Stomach (tissue), 9 donors: Measurements from ENCODE around the gene MICAL2. TPM values are rescaled to one million over a fixed set of nuclear protein-coding genes. Genes with fewer than 3 reads are reported as not detected.

Experiments used
- DNase-seq, 2 donors: peaks; one replicate each; pipeline versions ENCODE4 v3.0.0 to v3.0.0-alpha.2; 2013 to 2019
- H3K27ac ChIP-seq, 5 donors: fragments of 200-600 bp in 4 of 5; sonication (generic) in 4 of 5; one replicate each; pipeline ENCODE4 v1.5.1; 2013 to 2019; ENCODE audit warnings: mild to moderate bottlenecking in 1 of 5, moderate library complexity in 1 of 5
- H3K27me3 ChIP-seq, 3 donors: fragments of 200-600 bp; sonication (generic); one replicate each; pipeline ENCODE4 v1.5.1; 2017 to 2019; ENCODE audit warnings: mixed run types in 1 of 3
- H3K36me3 ChIP-seq, 4 donors: fragments of 200-600 bp; sonication (generic); 1 replicate in 3 of 4; 2 replicates in 1 of 4; pipeline ENCODE4 v1.5.1; 2016 to 2019
- H3K4me1 ChIP-seq, 4 donors: fragments of 200-600 bp; sonication (generic); one replicate each; pipeline ENCODE4 v1.5.1; 2016 to 2019
- H3K4me3 ChIP-seq, 4 donors: fragments of 200-600 bp; sonication (generic) in 3 of 4; one replicate each; pipeline ENCODE4 v1.5.1; 2016 to 2019; ENCODE audit warnings: mild to moderate bottlenecking in 1 of 4
- H3K9me3 ChIP-seq, 4 donors: fragments of 200-600 bp; sonication (generic); one replicate each; pipeline ENCODE4 v1.5.1; 2016 to 2019
- EP300 ChIP-seq: sonication (generic); formaldehyde crosslinking; IDR thresholded peaks from one replicate; pipeline ENCODE4 v1.6.1; 2017; ENCODE audit warnings: antibody characterized with exemption
- POLR2A ChIP-seq, 4 donors: fragments of 450-650 bp; IDR thresholded peaks; one replicate each; pipeline ENCODE4 v1.6.1; 2016; ENCODE audit warnings: antibody characterized with exemption in 4 of 4, control low read depth in 2 of 4, mild to moderate bottlenecking in 1 of 4, moderate library complexity in 1 of 4
- POLR2AphosphoS5 ChIP-seq, 3 donors: sonication (generic); formaldehyde crosslinking; IDR thresholded peaks; one replicate each; pipeline ENCODE4 v1.6.1; 2016; ENCODE audit warnings: antibody characterized with exemption in 3 of 3
- WGBS, 5 donors: extraction: QIAGEN DNeasy Blood & Tissue Kit in 3 of 5; methylation state at CpG; one replicate each; pipeline versions ENCODE4 v1.1.5 to v1.1.7; 2013 to 2018; 5-methylcytosine and 5-hydroxymethylcytosine counted together
- intact Hi-C: fragments of 100-400 bp; cut with DNase I; formaldehyde crosslinking; loops from one replicate; pipeline ENCODE4 v1.15.1; 2023; ENCODE audit warnings: low total_unique reads
- polyA plus RNA-seq, 3 donors: library from polyadenylated mRNA; stranded (reverse); fragments of 200-250 nt; gene quantifications; one replicate each; pipeline ENCODE4 v1.2.3, GENCODE V29; 2013
- total RNA-seq, 5 donors: library from RNA; depleted of rRNA; stranded (reverse); fragments of >200 nt; gene quantifications; one replicate each; pipeline versions ENCODE4 v1.1.0 to v1.2.3, GENCODE V29; 2014 to 2016
- TF ChIP-seq, protein P1 (sequence below), 7 experiments: fragments of 450-650 bp in 4 of 7; fragments of 200-600 bp in 3 of 7; sonication (generic) in 3 of 7; IDR thresholded peaks; one replicate each; pipeline ENCODE4 v1.5.1; 2016 to 2019; ENCODE audit warnings: antibody characterized with exemption in 7 of 7, control low read depth in 2 of 7, mild to moderate bottlenecking in 1 of 7
- donor health status: healthy with polysubstance abuse.
- donor health status: Bipolar disorder and iron deficiency.
- donor health status: healthy.

Gene MICAL2
- total and polyA plus RNA-seq, 8 donors = 11.2 to 165 (median 83.3) TPM

DNA sequence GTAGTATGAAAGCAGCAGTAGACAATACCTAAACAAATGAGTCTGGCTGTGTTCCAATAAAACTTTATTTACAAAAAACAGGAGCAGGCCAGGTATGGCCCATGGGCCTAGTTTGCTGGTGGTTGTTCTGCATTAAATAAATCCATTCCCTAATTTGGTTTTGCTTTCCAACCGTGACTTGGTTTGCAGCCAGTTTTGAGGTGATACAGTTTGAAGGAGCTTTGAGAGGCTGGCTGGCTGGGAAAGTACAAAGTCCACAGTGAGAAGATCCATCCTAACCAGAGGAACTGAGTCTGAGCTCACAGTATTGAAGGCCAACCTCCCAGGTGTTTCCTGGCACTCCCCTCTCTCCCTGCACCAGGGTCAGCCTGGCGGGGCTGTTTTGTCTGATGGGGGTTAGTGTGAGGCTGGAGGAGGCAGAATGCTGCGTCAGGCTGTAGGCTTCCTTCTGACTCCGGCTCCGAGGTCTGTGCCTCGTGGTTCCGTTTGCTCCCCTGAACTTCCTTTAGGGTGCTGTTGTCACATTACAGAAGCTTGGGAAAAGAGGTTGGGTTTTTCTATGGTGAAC, 129.5 kb downstream of the MICAL2 start:
- H3K27ac ChIP-seq = peak overlapping the region; percentile 74 to 91 (median 81)
- H3K36me3 ChIP-seq = peaks cover 8 to 73% (median 30%) of the 10 kb centered on the region in 4 donors
- H3K4me3 ChIP-seq = no peak overlapping the region
- H3K27me3 ChIP-seq = no peaks in the 10 kb centered on the region
- intact Hi-C loops = no loop called here
- peak; percentile 67 to 77 for DNase-seq
- H3K4me1 ChIP-seq = peaks cover 46 to 100% (median 82%) of the 10 kb centered on the region in 4 donors
- TF ChIP-seq POLR2A (IDR thresholded peaks at IDR 0.05) = no peak
- TF ChIP-seq POLR2AphosphoS5 (IDR thresholded peaks at IDR 0.05) = peak in 1 of 3 donors; percentile 32
- WGBS, 5 donors = 38 to 53% (median 39%) methylated on average over 6 to 7 of the region's 7 CpGs
- no peaks in the 10 kb centered on the region for H3K9me3 ChIP-seq

DNA sequence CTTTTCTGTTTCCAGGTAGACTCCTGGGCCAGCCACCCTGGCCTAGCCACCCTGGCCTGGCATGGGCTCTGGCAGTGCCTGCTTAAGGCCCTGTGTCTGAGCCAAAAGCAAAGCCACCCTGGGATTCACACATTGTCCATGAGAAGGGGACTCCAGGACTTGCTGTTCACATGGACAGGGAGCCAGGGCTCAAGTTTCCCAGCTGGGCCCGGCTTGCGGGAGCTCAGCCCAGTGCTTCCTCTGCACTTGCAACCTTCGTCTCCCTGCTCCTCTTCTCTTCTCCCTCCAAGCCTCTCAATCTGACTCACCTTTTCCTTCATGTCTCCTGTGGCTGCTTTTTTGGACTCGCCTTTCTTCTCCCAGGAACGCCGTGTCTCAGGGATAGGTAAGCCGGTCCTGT, 130.3 kb downstream of the MICAL2 start:
- Histone ChIP-seq H3K9me3 (no peaks in the 10 kb centered on the region), H3K27me3 (no peaks in the 10 kb centered on the region), H3K36me3 (peaks cover 8 to 80% (median 30%) of the 10 kb centered on the region in 4 donors), H3K4me3 (no peak overlapping the region), H3K27ac (peak overlapping the region; percentile 58 to 91 (median 81)), H3K4me1 (peaks cover 48 to 100% (median 83%) of the 10 kb centered on the region in 4 donors)
- WGBS, 5 donors = 76 to 87% (median 83%) methylated on average over 7 of the region's 7 CpGs
- DNase-seq = no peak
- intact Hi-C loops = no loop called here
- TF ChIP-seq EP300 = no peak
- TF ChIP-seq POLR2AphosphoS5 (IDR thresholded peaks at IDR 0.05) = no peak
- no peak for TF ChIP-seq POLR2A (IDR thresholded peaks at IDR 0.05)
- TF ChIP-seq, protein P1, sequence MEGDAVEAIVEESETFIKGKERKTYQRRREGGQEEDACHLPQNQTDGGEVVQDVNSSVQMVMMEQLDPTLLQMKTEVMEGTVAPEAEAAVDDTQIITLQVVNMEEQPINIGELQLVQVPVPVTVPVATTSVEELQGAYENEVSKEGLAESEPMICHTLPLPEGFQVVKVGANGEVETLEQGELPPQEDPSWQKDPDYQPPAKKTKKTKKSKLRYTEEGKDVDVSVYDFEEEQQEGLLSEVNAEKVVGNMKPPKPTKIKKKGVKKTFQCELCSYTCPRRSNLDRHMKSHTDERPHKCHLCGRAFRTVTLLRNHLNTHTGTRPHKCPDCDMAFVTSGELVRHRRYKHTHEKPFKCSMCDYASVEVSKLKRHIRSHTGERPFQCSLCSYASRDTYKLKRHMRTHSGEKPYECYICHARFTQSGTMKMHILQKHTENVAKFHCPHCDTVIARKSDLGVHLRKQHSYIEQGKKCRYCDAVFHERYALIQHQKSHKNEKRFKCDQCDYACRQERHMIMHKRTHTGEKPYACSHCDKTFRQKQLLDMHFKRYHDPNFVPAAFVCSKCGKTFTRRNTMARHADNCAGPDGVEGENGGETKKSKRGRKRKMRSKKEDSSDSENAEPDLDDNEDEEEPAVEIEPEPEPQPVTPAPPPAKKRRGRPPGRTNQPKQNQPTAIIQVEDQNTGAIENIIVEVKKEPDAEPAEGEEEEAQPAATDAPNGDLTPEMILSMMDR (IDR thresholded peaks at IDR 0.05) = no peak

DNA sequence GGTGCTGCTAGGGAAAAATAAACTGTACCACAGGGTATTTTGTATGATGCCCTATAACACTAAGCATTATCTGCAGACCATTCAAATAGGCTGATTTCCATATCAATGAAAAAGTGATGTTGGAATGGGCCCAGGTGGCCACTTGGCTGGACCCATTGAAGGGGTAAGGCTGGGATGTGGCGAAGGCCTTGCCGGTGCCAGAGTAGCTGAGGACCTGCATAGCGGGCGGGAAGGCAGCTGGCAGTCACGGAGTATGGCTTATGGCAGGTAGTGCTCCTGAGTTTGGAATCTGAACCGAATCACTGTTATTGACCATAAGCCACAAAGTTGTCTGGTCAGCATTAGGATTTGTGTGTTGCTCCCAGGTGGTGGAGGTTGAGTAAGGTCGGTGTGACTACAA, 131.0 kb downstream of the MICAL2 start:
- Histone ChIP-seq H3K4me1 (peaks cover 47 to 100% (median 83%) of the 10 kb centered on the region in 4 donors), H3K27ac (peak overlapping the region; percentile 26 to 91 (median 81)), H3K9me3 (no peaks in the 10 kb centered on the region), H3K36me3 (peaks cover 8 to 87% (median 30%) of the 10 kb centered on the region in 4 donors), H3K4me3 (no peak overlapping the region), H3K27me3 (no peaks in the 10 kb centered on the region)
- 32 to 66% (median 44%) methylated on average over 7 of the region's 7 CpGs for WGBS, 5 donors
- DNase-seq = peak in 1 of 2 donors; percentile 61
- TF ChIP-seq, protein P1 (IDR thresholded peaks at IDR 0.05) = no peak
- TF ChIP-seq EP300 (no peak), POLR2AphosphoS5 (IDR thresholded peaks at IDR 0.05) (no peak), POLR2A (IDR thresholded peaks at IDR 0.05) (no peak)
- intact Hi-C loops = no loop called here

DNA sequence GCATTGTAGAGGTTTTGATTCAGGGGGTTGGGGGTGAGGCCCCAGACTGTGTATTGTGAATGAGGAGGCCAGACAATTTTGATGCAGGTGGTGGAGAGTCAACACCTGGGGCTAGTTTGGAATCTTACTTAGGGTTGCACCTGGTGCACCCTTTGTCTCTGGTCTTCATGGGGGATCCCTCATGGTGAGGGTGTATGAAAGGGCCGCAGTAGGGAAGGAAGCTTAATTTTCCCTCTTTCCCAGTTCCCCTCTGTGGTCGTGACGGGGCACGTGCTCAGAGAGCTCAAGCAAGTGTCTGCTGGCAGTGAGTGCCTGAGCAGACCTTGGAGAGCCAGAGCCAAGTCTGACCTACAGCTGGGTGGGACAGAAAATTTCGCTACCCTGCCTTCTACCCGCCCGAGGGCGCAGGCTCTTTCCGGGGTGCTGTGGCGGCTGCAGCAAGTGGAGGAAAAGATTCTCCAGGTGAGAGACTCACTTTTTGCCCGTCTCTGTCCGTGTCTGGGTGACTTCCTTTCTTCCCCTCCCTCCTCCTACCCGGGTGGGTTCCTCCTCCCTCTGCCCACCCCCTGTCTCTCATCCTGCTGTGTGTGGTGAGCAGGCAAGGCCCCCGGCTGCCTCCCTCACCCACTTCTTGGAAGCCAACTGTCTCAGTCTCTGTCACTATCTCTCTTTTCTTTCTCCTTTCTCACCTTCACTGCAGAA, 131.7 kb downstream of the MICAL2 start:
- intact Hi-C loops = no loop called here
- DNase-seq = no peak
- Histone ChIP-seq H3K27me3 (no peaks in the 10 kb centered on the region), H3K36me3 (peaks cover 8 to 86% (median 28%) of the 10 kb centered on the region in 4 donors), H3K4me3 (no peak overlapping the region), H3K4me1 (peaks cover 51 to 100% (median 83%) of the 10 kb centered on the region in 4 donors), H3K9me3 (no peaks in the 10 kb centered on the region), H3K27ac (peak overlapping the region; percentile 26 to 91 (median 81))
- 73 to 85% (median 82%) methylated on average over 14 of the region's 14 CpGs for WGBS, 5 donors
- TF ChIP-seq, protein P1 (IDR thresholded peaks at IDR 0.05) = no peak
- TF ChIP-seq EP300 (no peak), POLR2A (IDR thresholded peaks at IDR 0.05) (no peak), POLR2AphosphoS5 (IDR thresholded peaks at IDR 0.05) (no peak)
